Neural cell (in vitro differentiated cells): Measurements from ENCODE around the gene PTGER1. TPM values are rescaled to one million over a fixed set of nuclear protein-coding genes. Genes with fewer than 3 reads are reported as not detected.

Experiments used
- H2AFZ ChIP-seq: fragments of 200-600, 300-800 bp; sonication (generic), shearing (Covaris generic); 2 replicates; pipeline ENCODE4 v1.6.0; 2014; ENCODE audit warnings: low read depth, mild to moderate bottlenecking, antibody characterized with exemption, low read length, moderate library complexity
- H3F3A ChIP-seq: fragments of 200-600 bp; shearing (Covaris generic); 2 replicates; pipeline ENCODE4 v1.6.1; 2016; ENCODE audit warnings: mild to moderate bottlenecking, moderate library complexity, mixed read lengths, antibody characterized with exemption, low read length; ENCODE audit not compliant: insufficient read depth, poor library complexity, severe bottlenecking
- H3K27ac ChIP-seq: fragments of 200-600, 300-800 bp; sonication (generic), shearing (Covaris generic); 2 replicates; pipeline ENCODE4 v1.5.1; 2014; ENCODE audit warnings: mild to moderate bottlenecking, low read length, moderate library complexity
- H3K27me3 ChIP-seq: fragments of 300-800, 200-600 bp; sonication (generic), shearing (Covaris generic); 2 replicates; pipeline ENCODE4 v1.6.0; 2014; ENCODE audit warnings: mild to moderate bottlenecking, low read depth, low read length, moderate library complexity; ENCODE audit not compliant: insufficient read depth
- H3K36me3 ChIP-seq: fragments of 300-800, 200-600 bp; sonication (generic), shearing (Covaris generic); 2 replicates; pipeline ENCODE4 v1.5.1; 2014; ENCODE audit warnings: mild to moderate bottlenecking, antibody characterized with exemption, low read length, moderate library complexity; ENCODE audit not compliant: insufficient read depth
- H3K4me2 ChIP-seq: fragments of 300-800, 200-600 bp; sonication (generic), shearing (Covaris generic); 2 replicates; pipeline ENCODE4 v1.6.0; 2014; ENCODE audit warnings: mild to moderate bottlenecking, low read length
- H3K4me3 ChIP-seq: fragments of 300-800, 200-600 bp; sonication (generic), shearing (Covaris generic); 2 replicates; pipeline ENCODE4 v1.5.1; 2014; ENCODE audit warnings: mild to moderate bottlenecking, low read length, moderate library complexity
- H3K79me2 ChIP-seq: fragments of 200-600 bp; shearing (Covaris generic); replicated peaks from 2 replicates; pipeline ENCODE4 v1.6.0; 2014; ENCODE audit warnings: mild to moderate bottlenecking, low read length, moderate library complexity; ENCODE audit not compliant: insufficient read depth
- H3K9ac ChIP-seq: fragments of 300-800, 200-600 bp; sonication (generic), shearing (Covaris generic); 2 replicates; pipeline ENCODE4 v1.6.1; 2016; ENCODE audit warnings: mild to moderate bottlenecking, low read length, mixed read lengths
- H3K9me2 ChIP-seq: fragments of 200-600 bp; shearing (Covaris generic); 2 replicates; pipeline ENCODE4 v1.6.1; 2016; ENCODE audit warnings: mild to moderate bottlenecking, low read length, mixed read lengths; ENCODE audit not compliant: insufficient read depth
- H3K9me3 ChIP-seq: fragments of 200-600, 300-800 bp; sonication (generic), shearing (Covaris generic); 2 replicates; pipeline ENCODE4 v1.6.1; 2016; ENCODE audit warnings: mild to moderate bottlenecking, mixed run types, low read length, moderate library complexity, mixed read lengths
- H4K20me1 ChIP-seq: fragments of 200-600 bp; shearing (Covaris generic); 2 replicates; pipeline ENCODE4 v1.6.1; 2016; ENCODE audit warnings: mild to moderate bottlenecking, mixed run types; ENCODE audit not compliant: insufficient read depth
- CTCF ChIP-seq: fragments of 450-650 bp; IDR thresholded peaks from 2 replicates; pipeline ENCODE4 v1.5.1; 2014; ENCODE audit warnings: antibody characterized with exemption, mild to moderate bottlenecking, moderate library complexity; ENCODE audit not compliant: poor library complexity, severe bottlenecking
- EP300 ChIP-seq: fragments of 450-650 bp; conservative IDR thresholded peaks from 2 replicates; pipeline ENCODE4 v1.6.1; 2014; ENCODE audit warnings: antibody characterized with exemption, mild to moderate bottlenecking, moderate library complexity; ENCODE audit not compliant: poor library complexity, severe bottlenecking
- EZH2 ChIP-seq: fragments of 200-600, 300-800 bp; shearing (Covaris generic), sonication (generic); IDR thresholded peaks from 2 replicates; pipeline ENCODE4 v1.6.1; 2014; ENCODE audit warnings: antibody characterized with exemption, low read length, borderline replicate concordance, mild to moderate bottlenecking; ENCODE audit not compliant: insufficient read depth, poor library complexity, severe bottlenecking
- MXI1 ChIP-seq: fragments of 450-650 bp; conservative IDR thresholded peaks from 2 replicates; pipeline ENCODE4 v1.6.1; 2014; ENCODE audit warnings: antibody characterized with exemption, mild to moderate bottlenecking; ENCODE audit not compliant: poor library complexity, severe bottlenecking
- POLR2AphosphoS5 ChIP-seq: IDR thresholded peaks from 2 replicates; pipeline ENCODE4 v1.6.1; 2012
- RAD21 ChIP-seq: fragments of 450-650 bp; conservative IDR thresholded peaks from 2 replicates; pipeline ENCODE4 v1.6.1; 2014; ENCODE audit warnings: antibody characterized with exemption, mild to moderate bottlenecking, moderate library complexity
- REST ChIP-seq: IDR thresholded peaks from 2 replicates; pipeline ENCODE4 v1.6.1; 2012; ENCODE audit warnings: borderline replicate concordance
- SMC3 ChIP-seq: fragments of 450-650 bp; conservative IDR thresholded peaks from 2 replicates; pipeline ENCODE4 v1.6.1; 2014; ENCODE audit warnings: antibody characterized with exemption, mild to moderate bottlenecking, moderate library complexity; ENCODE audit not compliant: poor library complexity
- TAF1 ChIP-seq: IDR thresholded peaks from 2 replicates; pipeline ENCODE4 v1.6.1; 2012; ENCODE audit warnings: low read depth
- polyA plus RNA-seq: library from polyadenylated mRNA; depleted of rRNA; stranded (reverse); fragments of >200 nt; gene quantifications from 2 replicates; pipeline ENCODE4 v1.2.3, GENCODE V29; 2014

The PTGER1 gene
- polyA plus RNA-seq, 1 donor from 2014 or later = not detected

- TF ChIP-seq RAD21 = no peak
- no peak for TF ChIP-seq CTCF
- no peak for TF ChIP-seq POLR2AphosphoS5
- Histone ChIP-seq H2AFZ (no peak overlapping the region), H3K9ac (no peak overlapping the region), H4K20me1 (no peaks in the 10 kb centered on the region), H3K79me2 (no peaks in the 10 kb centered on the region), H3K4me3 (no peak overlapping the region), H3K27me3 (no peaks in the 10 kb centered on the region), H3F3A (no peaks in the 10 kb centered on the region), H3K27ac (no peak overlapping the region), H3K4me2 (no peak overlapping the region), H3K9me2 (no peaks in the 10 kb centered on the region), H3K9me3 (no peaks in the 10 kb centered on the region), H3K36me3 (no peaks in the 10 kb centered on the region)
Observed at GRCh38 chr19:14450168-14450874, 24.8 kb downstream of the PTGER1 start.

GRCh38 chr19:14449321-14449720 is 25.8 kb downstream of the PTGER1 start:
- H3F3A ChIP-seq = no peaks in the 10 kb centered on the region
- no peaks in the 10 kb centered on the region for H3K27me3 ChIP-seq
- H3K9me3 ChIP-seq = no peaks in the 10 kb centered on the region
- no peaks in the 10 kb centered on the region for H4K20me1 ChIP-seq
- H2AFZ ChIP-seq = no peak overlapping the region
- no peaks in the 10 kb centered on the region for H3K36me3 ChIP-seq
- no peak overlapping the region for H3K4me2 ChIP-seq
- no peaks in the 10 kb centered on the region for H3K9me2 ChIP-seq
- TF ChIP-seq RAD21 (no peak), TAF1 (no peak), POLR2AphosphoS5 (no peak), EP300 (no peak), CTCF (no peak), SMC3 (no peak), EZH2 (no peak), REST (no peak), MXI1 (no peak)
- no peak overlapping the region for H3K4me3 ChIP-seq
- H3K9ac ChIP-seq = no peak overlapping the region
- no peak overlapping the region for H3K27ac ChIP-seq
- H3K79me2 ChIP-seq = no peaks in the 10 kb centered on the region
